ENCODE data around the gene PIEZO2. TPM values are rescaled to one million over a fixed set of nuclear protein-coding genes. Genes with fewer than 3 reads are reported as not detected.

Gene PIEZO2
- total and polyA plus RNA-seq, 2 of the 8 experiments (the other 6 are each of a cell fraction or from before 2014, with no cell fraction given), result 4.7 to 16.5 TPM

- no peak overlapping the region for H3K4ac ChIP-seq (replicated peaks; ENCODE audit: insufficient read length, low read depth, low read length)
- no peak overlapping the region for H2AK5ac ChIP-seq (ENCODE audit: low read depth, low read length)
- no peak overlapping the region for H4K5ac ChIP-seq (ENCODE audit: insufficient read length, low read depth, low read length)
- H2BK20ac ChIP-seq (ENCODE audit: low read length), result no peak overlapping the region
- 33% methylated on average over 2 of the region's 2 CpGs; no CpG with 5 or more reads in 1 of the 2 experiments for WGBS, 2 experiments (ENCODE audit: extremely low coverage in 1 of 2, insufficient coverage in 1 of 2, insufficient read length in 1 of 2, insufficient replicate concordance in 2 of 2, low coverage in 1 of 2, low lambda C conversion rate in 2 of 2, missing lambda C conversion rate in 1 of 2)
- H3K4me2 ChIP-seq (ENCODE audit: insufficient read depth in 1 of 2, low read depth in 2 of 2, low read length in 2 of 2), result no peak overlapping the region
- H2BK5ac ChIP-seq (ENCODE audit: low read depth, low read length), result no peak overlapping the region
- no peak for FAIRE-seq
- H3K4me3 ChIP-seq (ENCODE audit: extremely low read depth in 1 of 4, insufficient read depth in 2 of 4, low read depth in 3 of 4, low read length in 4 of 4), result no peak overlapping the region
- no peak overlapping the region for H2AFZ ChIP-seq (ENCODE audit: low read length)
- no peaks in the 10 kb centered on the region for H4K20me1 ChIP-seq (replicated peaks in 1 of 2; ENCODE audit: control insufficient read depth in 1 of 2, insufficient read depth in 2 of 2, low read length in 2 of 2)
- no peak overlapping the region for H3K9ac ChIP-seq (replicated peaks in 1 of 4; ENCODE audit: extremely low read depth in 1 of 4, low read depth in 3 of 4, low read length in 3 of 4)
- no peak overlapping the region for H2BK12ac ChIP-seq (ENCODE audit: low read depth, low read length)
- no peak for TF ChIP-seq POU5F1 (IDR thresholded peaks at IDR 0.05; ENCODE audit: low read depth, low read length)
- no peak for TF ChIP-seq HDAC6 (IDR thresholded peaks at IDR 0.05; ENCODE audit: low read depth, low read length)
- TF ChIP-seq RAD21 (IDR thresholded peaks at IDR 0.05 in 1 of 2, conservative IDR thresholded peaks at IDR 0.05 in 1 of 2; ENCODE audit: low read depth in 2 of 2, low read length in 2 of 2), result peak; percentile 76 to 86
- TF ChIP-seq SIRT6 (IDR thresholded peaks at IDR 0.05; ENCODE audit: low read length), result no peak
- no peak for TF ChIP-seq CREB1 (IDR thresholded peaks at IDR 0.05)
- peak in 2 of 3 experiments; percentile 27 to 47; a peak in 2 of 4 replicates for TF ChIP-seq CTCF (IDR thresholded peaks at IDR 0.05; ENCODE audit: control extremely low read depth in 1 of 3, insufficient read depth in 1 of 3, low read depth in 1 of 3, low read length in 3 of 3)
- no peak for TF ChIP-seq CEBPB (IDR thresholded peaks at IDR 0.05; ENCODE audit: low read depth, low read length)
- no peak for TF ChIP-seq SP2 (IDR thresholded peaks at IDR 0.05; ENCODE audit: low read length)
- no peak for TF ChIP-seq POLR2A (IDR thresholded peaks at IDR 0.05; ENCODE audit: control extremely low read depth in 1 of 2, low read depth in 2 of 2, low read length in 2 of 2)
- H2BK15ac ChIP-seq (ENCODE audit: low read length), result no peak overlapping the region
- no peaks in the 10 kb centered on the region for H3K79me2 ChIP-seq (ENCODE audit: control insufficient read depth in 1 of 2, insufficient read depth in 2 of 2, low read length in 2 of 2)
- no peak overlapping the region for H3K56ac ChIP-seq (replicated peaks; ENCODE audit: insufficient read length, low read depth, low read length)
- CTCF ChIA-PET (ENCODE audit: partially characterized antibody), result interaction anchor here (0.6 to 9.0 kb wide), 33 partner anchors 8 to 846 kb away, joined by 3 to 96 read pairs (median 4); no protein-coding TSS in a partner anchor
- peaks cover 6% of the 10 kb centered on the region; the same call in 1 of the 2 replicates for H3K23me2 ChIP-seq (ENCODE audit: low read depth, low read length)
- H3K9me3 ChIP-seq (ENCODE audit: insufficient read depth in 2 of 2, low read depth in 1 of 2, low read length in 1 of 2), result no peaks in the 10 kb centered on the region
- no peak overlapping the region for H4K8ac ChIP-seq (ENCODE audit: extremely low read depth, insufficient read depth, low read length)
- no peak overlapping the region for H3K18ac ChIP-seq (ENCODE audit: extremely low read depth, low read length)
- DNase-seq (ENCODE audit: low read depth in 1 of 2, low spot score in 2 of 2), result no peak
- no peak overlapping the region for H3K14ac ChIP-seq (ENCODE audit: insufficient read length)
- H3K4me1 ChIP-seq (replicated peaks in 1 of 4; ENCODE audit: control insufficient read depth in 3 of 4, insufficient read depth in 4 of 4, low read length in 3 of 4), result peaks cover 0 to 10% (median 6%) of the 10 kb centered on the region in 4 experiments; a peak in 4 of 7 replicates
- peaks cover 0 to 6% (median 2%) of the 10 kb centered on the region in 4 experiments; a peak in 4 of 7 replicates for H3K27me3 ChIP-seq (replicated peaks in 1 of 4; ENCODE audit: control insufficient read depth in 3 of 4, extremely low read depth in 1 of 4, insufficient read depth in 3 of 4, low read length in 3 of 4)
- no peak overlapping the region for H2BK120ac ChIP-seq (replicated peaks; ENCODE audit: low read depth, low read length)
- H3K23ac ChIP-seq (ENCODE audit: insufficient read length), result no peak overlapping the region
- no peaks in the 10 kb centered on the region for H3K79me1 ChIP-seq (ENCODE audit: low read depth, low read length)
- H4K91ac ChIP-seq (replicated peaks; ENCODE audit: insufficient read length, low read length), result no peak overlapping the region
- POLR2A ChIA-PET (ENCODE audit: partially characterized antibody), result interaction anchor here (0.5 to 0.8 kb wide), 2 partner anchors 113 to 251 kb away, joined by 3 read pairs; no protein-coding TSS in a partner anchor
- H3K36me3 ChIP-seq (ENCODE audit: control insufficient read depth in 2 of 4, insufficient read depth in 4 of 4, low read length in 3 of 4), result no peaks in the 10 kb centered on the region
- no peak overlapping the region for H3K27ac ChIP-seq (ENCODE audit: low read depth, low read length)
These were observed 5.1 kb upstream of the PIEZO2 start for GRCh38 chr18:11154368-11154989.
